GM12865 (cell line): ENCODE measurements around the gene SF3B4.
"Not testable (repeated sequence)": the region's sequence is repeated elsewhere in the genome, so short reads cannot be mapped to it uniquely, and the experiment has no call there.

Experiments
- DNase-seq: peaks from one replicate; pipeline ENCODE4 v3.0.0; 2010; ENCODE audit warnings: low read depth
- H3K4me3 ChIP-seq: 2 replicates; pipeline ENCODE4 v1.5.1; 2011; ENCODE audit warnings: mild to moderate bottlenecking, low read depth, low read length, control low read depth
- CTCF ChIP-seq: IDR thresholded peaks from 2 replicates; pipeline ENCODE4 v1.5.1; 2011; ENCODE audit warnings: low read length, control low read depth, low read depth, inconsistent platforms; ENCODE audit not compliant: insufficient read depth; ENCODE audit errors: missing control alignments

SF3B4 gene

DNA sequence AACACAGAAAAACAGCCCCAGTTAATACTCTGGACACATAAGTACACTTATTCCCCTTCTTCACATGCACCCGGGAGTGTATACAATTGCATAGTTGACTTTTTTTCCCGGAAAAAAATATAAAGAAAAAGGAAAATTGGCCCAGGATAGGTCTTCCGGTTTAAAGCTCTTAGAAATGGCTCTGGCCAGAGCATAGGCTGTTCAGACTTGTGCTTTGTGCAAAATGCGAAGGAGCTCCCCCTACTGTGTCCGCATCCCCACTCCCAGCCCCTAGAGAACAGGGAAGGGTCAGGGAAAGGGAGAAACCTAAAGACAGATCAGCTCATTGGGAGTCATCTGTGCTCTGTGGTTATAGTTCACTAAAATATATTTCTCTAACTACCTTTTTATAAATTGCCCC, 14.6 kb upstream of the SF3B4 start:
- no peak for TF ChIP-seq CTCF
- H3K4me3 ChIP-seq, result no peak overlapping the region
- no peak for DNase-seq

DNA sequence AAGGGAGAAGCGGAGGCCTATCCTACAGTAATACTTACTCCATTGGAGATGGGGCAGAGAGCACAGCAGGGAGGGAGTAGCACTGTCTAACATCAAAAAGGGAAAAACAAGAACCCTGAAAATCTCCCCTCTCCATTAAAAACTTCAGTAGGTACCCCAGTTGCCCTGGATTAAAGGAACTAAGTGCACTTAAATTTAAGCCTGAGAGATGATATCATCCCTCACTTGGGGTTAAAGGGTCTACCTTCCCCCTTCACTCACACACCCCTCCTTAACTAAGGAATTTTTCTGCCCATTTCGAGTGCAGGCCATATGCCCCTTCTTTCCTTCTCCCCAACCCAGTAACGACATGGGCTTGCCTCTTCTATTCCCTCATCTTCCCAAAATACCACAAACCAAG, 12.8 kb upstream of the SF3B4 start:
- DNase-seq, result no peak
- no peak for TF ChIP-seq CTCF
- H3K4me3 ChIP-seq, result no peak overlapping the region

DNA sequence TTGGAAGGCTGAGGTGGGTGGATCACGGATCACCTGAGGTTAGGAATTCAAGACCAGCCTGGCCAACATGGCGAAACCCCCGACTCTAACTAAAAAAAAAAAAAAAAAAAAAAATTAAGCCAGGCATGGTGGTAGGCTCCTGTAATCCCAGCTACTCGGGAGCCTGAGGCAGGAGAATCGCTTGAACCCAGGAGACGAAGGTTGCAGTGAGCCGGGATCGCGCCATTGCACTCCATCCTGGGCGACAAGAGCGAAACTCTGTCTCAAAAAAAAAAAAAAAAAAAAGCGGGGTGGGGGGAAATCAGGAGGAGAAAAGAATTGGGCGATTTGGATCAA, 11.0 kb upstream of the SF3B4 start:
- not testable (repeated sequence) for DNase-seq, H3K4me3 ChIP-seq

GRCh38 chr1:149937759-149938158, 10.2 kb upstream of the SF3B4 start:
- DNase-seq, result peak; percentile 45

DNA sequence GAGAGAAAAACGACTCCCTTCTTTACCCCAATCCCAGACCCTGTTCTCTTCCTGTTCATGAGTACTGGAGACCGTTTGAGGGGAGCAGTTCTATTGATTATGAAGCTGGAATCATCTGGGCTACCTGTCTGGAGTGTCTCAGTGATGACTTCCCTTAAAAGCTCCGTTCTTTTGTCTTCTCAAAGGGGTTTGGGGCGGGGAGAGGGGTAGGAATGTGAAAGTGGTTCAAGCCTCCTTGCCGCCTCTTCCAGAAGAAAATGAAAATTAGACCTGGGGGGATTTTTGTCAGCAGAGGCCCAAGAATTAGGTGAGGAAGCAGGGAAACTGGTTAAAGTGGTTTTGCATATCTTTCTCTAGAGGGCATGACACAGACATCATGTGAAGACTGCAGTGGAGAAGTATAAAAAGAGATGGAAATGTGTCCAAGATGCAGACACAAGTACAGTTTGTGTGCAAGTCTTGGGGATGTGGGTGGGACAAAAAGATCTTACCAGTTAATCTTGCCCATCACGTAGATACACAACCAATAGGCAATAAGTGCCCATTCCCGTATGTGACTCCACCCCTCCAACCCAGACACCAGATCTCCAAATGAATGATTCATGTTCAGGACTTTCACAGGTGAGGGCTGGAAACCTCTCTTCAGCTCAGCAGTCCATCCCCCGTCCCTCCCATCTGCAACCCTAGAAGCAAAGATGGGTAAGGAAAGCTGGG, 9.5 kb upstream of the SF3B4 start:
- no peak for TF ChIP-seq CTCF
- DNase-seq, result peak; percentile 16
- no peak overlapping the region for H3K4me3 ChIP-seq

More at GRCh38 chr1:149937759-149938158, 10.2 kb upstream of the SF3B4 start:
- H3K4me3 ChIP-seq, result no peak overlapping the region
- TF ChIP-seq CTCF, result no peak

GRCh38 chr1:149936170-149936991, 8.8 kb upstream of the SF3B4 start, which contains the start of gene MTMR11:
Gene MTMR11, minus strand, starts transcription at chr1:149936879. Its CDS starts 232 bp downstream, at chr1:149936647.
- no peak within 1 kb of the TSS for H3K4me3 ChIP-seq
- TF ChIP-seq CTCF, result no peak
- no peak for DNase-seq

DNA sequence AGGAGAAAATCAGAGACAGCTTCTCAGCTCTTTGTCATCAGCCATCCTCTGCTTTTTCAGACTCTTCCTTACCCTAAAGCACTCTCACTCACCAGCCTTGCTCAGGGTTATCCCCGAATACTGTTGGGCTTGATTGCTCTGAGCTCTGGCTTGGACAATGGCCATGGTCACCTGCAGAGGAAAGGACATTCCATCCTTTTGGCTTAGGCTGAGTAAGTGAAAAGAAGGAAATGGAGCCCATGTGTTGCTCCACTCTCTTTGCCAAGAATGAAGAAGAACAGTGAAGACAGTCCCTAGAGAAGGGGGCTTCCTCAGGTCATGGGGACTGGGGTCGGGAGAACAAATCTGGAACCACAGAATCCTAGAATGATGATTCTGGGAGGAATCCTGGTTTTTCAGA, 6.8 kb upstream of the SF3B4 start:
- no peak for DNase-seq
- no peak overlapping the region for H3K4me3 ChIP-seq
- TF ChIP-seq CTCF, result no peak
